Measurements from ENCODE around the gene ADIRF. TPM values are rescaled to one million over a fixed set of nuclear protein-coding genes. Genes with fewer than 3 reads are reported as not detected.
"Not testable (repeated sequence)": the region's sequence is repeated elsewhere in the genome, so short reads cannot be mapped to it uniquely, and the experiment has no call there.

ADIRF gene
- total RNA-seq, 1 experiment from 2014 or later, result not detected

GRCh38 chr10:86979296-86979818, 11.1 kb downstream of the ADIRF start:
- DNase-seq (ENCODE audit: low read depth), result no peak

GRCh38 chr10:86979977-86980448, 11.7 kb downstream of the ADIRF start:
- DNase-seq (ENCODE audit: low read depth), result no peak

- DNase-seq (ENCODE audit: low read depth), result not testable (repeated sequence)
Measured at GRCh38 chr10:86981020-86981419, 12.7 kb downstream of the ADIRF start.

- no peak for DNase-seq (ENCODE audit: low read depth)
Measured at GRCh38 chr10:86981716-86982115, 13.4 kb downstream of the ADIRF start.

- not testable (repeated sequence) for DNase-seq (ENCODE audit: low read depth)
Measured at GRCh38 chr10:86984498-86984897, 16.2 kb downstream of the ADIRF start.

- DNase-seq (ENCODE audit: low read depth), result no peak
Measured at GRCh38 chr10:86988520-86988919, 20.2 kb downstream of the ADIRF start.

GRCh38 chr10:86991362-86991761, 23.1 kb downstream of the ADIRF start:
- DNase-seq (ENCODE audit: low read depth), result not testable (repeated sequence)

GRCh38 chr10:86992456-86992855, 24.2 kb downstream of the ADIRF start:
- no peak for DNase-seq (ENCODE audit: low read depth)

GRCh38 chr10:86992929-86993328, 24.6 kb downstream of the ADIRF start:
- DNase-seq (ENCODE audit: low read depth), result no peak

- not testable (repeated sequence) for DNase-seq (ENCODE audit: low read depth)
Measured at GRCh38 chr10:86999802-87000403, 31.6 kb downstream of the ADIRF start.

- no peak for DNase-seq (ENCODE audit: low read depth)
Measured at GRCh38 chr10:87000491-87000890, 32.2 kb downstream of the ADIRF start.

- DNase-seq (ENCODE audit: low read depth), result not testable (repeated sequence)
Measured at GRCh38 chr10:87007124-87007523, 38.8 kb downstream of the ADIRF start.

- DNase-seq (ENCODE audit: low read depth), result not testable (repeated sequence)
Measured at GRCh38 chr10:87007674-87008073, 39.4 kb downstream of the ADIRF start.

GRCh38 chr10:87008303-87008702, 40.0 kb downstream of the ADIRF start:
- not testable (repeated sequence) for DNase-seq (ENCODE audit: low read depth)

GRCh38 chr10:87009134-87009696, 40.9 kb downstream of the ADIRF start:
- not testable (repeated sequence) for DNase-seq (ENCODE audit: low read depth)

GRCh38 chr10:87013528-87013927, 45.2 kb downstream of the ADIRF start:
- not testable (repeated sequence) for DNase-seq (ENCODE audit: low read depth)

- not testable (repeated sequence) for DNase-seq (ENCODE audit: low read depth)
Measured at GRCh38 chr10:87014986-87015716, 46.9 kb downstream of the ADIRF start.

- not testable (repeated sequence) for DNase-seq (ENCODE audit: low read depth)
Measured at GRCh38 chr10:87018127-87018526, 49.8 kb downstream of the ADIRF start.

GRCh38 chr10:87019066-87019465, 50.8 kb downstream of the ADIRF start:
- DNase-seq (ENCODE audit: low read depth), result not testable (repeated sequence)

GRCh38 chr10:87019504-87019903, 51.2 kb downstream of the ADIRF start:
- DNase-seq (ENCODE audit: low read depth), result not testable (repeated sequence)

- DNase-seq (ENCODE audit: low read depth), result not testable (repeated sequence)
Measured at GRCh38 chr10:87020056-87020455, 51.8 kb downstream of the ADIRF start, which contains the start of gene FAM25A. FAM25A (plus strand) TSS chr10:87020294; CDS start chr10:87020325, 31 bp downstream.

Measured in Daoy (cell line).